ENCODE data around the gene EDDM3A.

DNA sequence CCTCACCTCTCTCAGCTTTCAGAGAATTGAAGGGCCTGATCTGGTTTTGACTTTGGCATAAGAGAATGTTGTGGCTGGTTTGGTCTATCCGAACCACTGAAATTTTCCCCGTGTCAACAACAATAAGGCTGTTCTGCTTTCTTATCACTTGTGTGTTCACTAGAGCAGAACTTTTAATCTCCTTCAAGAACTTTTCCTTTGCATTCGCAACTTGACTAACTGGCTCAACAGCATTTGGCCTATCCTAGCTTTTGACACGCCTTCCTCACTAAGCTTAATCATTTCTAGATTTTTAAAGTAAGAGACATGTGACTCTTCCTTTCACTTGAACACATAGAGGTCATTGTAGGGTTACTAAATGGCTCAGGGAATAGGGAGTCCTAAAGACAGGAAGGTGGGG is 25.9 kb upstream of the EDDM3A start:
- TF ChIP-seq, protein P1, sequence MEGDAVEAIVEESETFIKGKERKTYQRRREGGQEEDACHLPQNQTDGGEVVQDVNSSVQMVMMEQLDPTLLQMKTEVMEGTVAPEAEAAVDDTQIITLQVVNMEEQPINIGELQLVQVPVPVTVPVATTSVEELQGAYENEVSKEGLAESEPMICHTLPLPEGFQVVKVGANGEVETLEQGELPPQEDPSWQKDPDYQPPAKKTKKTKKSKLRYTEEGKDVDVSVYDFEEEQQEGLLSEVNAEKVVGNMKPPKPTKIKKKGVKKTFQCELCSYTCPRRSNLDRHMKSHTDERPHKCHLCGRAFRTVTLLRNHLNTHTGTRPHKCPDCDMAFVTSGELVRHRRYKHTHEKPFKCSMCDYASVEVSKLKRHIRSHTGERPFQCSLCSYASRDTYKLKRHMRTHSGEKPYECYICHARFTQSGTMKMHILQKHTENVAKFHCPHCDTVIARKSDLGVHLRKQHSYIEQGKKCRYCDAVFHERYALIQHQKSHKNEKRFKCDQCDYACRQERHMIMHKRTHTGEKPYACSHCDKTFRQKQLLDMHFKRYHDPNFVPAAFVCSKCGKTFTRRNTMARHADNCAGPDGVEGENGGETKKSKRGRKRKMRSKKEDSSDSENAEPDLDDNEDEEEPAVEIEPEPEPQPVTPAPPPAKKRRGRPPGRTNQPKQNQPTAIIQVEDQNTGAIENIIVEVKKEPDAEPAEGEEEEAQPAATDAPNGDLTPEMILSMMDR (IDR thresholded peaks at IDR 0.05 in 4 of 5, conservative IDR thresholded peaks at IDR 0.05 in 1 of 5): no peak
- TF ChIP-seq POLR2A (IDR thresholded peaks at IDR 0.05): no peak
